Measurements from ENCODE around the gene FBF1.

Gene FBF1

DNA sequence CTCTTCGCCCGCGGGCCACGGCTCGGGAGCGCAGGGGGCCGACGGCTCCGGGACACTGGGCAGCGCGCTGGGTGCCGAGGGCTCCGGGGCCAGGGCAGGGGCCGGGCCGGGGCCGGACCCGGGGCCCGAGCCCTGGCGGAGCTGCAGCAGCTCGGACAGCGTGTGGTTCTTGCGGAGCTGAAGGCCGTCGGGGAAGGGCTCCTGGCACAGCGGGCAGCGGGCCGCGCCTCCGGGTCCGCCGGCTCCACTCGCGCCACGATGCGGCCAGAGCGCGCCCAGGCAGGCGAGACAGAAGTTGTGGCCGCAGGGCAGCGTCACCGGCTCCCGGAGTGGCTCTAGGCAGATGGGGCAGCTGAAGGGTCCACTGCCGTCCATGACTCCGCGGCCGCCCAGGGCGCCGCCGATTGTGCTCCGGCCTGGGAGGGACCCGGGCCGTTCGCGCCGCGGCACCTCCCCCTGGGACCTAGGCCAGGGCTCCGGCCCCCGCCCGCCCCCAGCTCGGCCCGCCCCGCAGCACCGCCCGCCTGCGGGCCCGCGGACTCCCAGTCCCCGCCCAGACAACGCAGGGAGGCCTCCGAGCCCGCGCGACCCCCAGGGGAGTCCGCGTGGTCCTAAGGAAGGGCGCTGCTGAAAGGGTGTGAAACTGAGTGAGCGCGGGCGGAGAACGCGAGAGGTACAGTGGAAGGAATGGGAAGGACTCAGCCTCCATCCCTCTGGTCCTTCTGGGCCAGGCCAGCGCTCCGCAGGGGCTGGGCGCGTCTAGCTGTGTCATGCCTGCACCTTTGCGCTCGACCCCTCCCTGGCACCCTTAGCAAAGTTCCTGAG lies 62.5 kb downstream of the FBF1 start, which contains the start of gene TRIM47:
Gene TRIM47, minus strand, starts transcription at position 408 of the 825 bp plus-strand sequence. Its CDS starts 33 bp downstream, at position 375.
- DNase-seq (ENCODE audit: extremely low spot score), result peak; percentile 42
- ChIA-PET POLR2A (interaction anchor here (1.0 to 4.4 kb wide), 5 partner anchors 15 to 98 kb away, joined by 3 to 26 read pairs (median 7); partner anchors contain the start of genes TRIM65 and WBP2), CTCF (interaction anchor here (0.7 to 1.5 kb wide), 6 partner anchors 11 to 134 kb away, joined by 3 to 7 read pairs (median 5); no protein-coding TSS in a partner anchor)
- peak; percentile 65; the same call in 1 of the 2 replicates for TF ChIP-seq LEF1 (IDR thresholded peaks at IDR 0.05; ENCODE audit: borderline replicate concordance)
- TF ChIP-seq L3MBTL2 (conservative IDR thresholded peaks at IDR 0.05), result no peak; the same call in 1 of the 2 replicates

DNA sequence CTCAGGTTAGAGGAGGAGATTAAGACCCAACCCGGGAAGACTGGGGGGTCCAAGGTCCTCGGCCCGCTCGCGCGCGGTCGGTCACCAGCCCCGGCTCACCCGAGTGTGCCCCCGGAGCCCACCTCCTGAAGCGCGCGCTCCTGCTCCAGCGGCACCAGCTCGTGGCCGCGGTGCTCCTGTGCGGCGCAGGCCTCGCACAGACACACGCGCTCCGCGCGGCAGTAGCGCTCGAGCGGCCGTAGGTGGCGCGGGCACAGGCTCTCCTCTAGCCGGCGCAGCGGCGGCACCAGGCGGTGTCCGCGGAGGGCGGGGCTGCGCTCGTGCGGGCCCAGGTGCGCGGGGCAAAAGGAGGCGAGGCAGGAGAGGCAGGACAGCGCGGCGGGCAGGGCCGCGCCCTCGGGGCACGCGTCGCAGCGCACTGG lies 63.1 kb downstream of the FBF1 start:
- ChIA-PET POLR2A (interaction anchor here (0.9 to 4.4 kb wide), 5 partner anchors 16 to 98 kb away, joined by 3 to 26 read pairs (median 4); partner anchors contain the start of genes TRIM65 and WBP2), CTCF (interaction anchor here (0.9 to 1.5 kb wide), 4 partner anchors 17 to 22 kb away, joined by 3 to 10 read pairs (median 6); no protein-coding TSS in a partner anchor)
- TF ChIP-seq NFRKB (IDR thresholded peaks at IDR 0.05) (no peak), LEF1 (IDR thresholded peaks at IDR 0.05; ENCODE audit: borderline replicate concordance) (no peak), SUZ12 (IDR thresholded peaks at IDR 0.05) (no peak), ARNT (IDR thresholded peaks at IDR 0.05) (0 out of 2 replicates have a peak, but pooled peaks have one; percentile 34), FOXA1 (IDR thresholded peaks at IDR 0.05) (no peak)
- TF ChIP-seq, protein P1, sequence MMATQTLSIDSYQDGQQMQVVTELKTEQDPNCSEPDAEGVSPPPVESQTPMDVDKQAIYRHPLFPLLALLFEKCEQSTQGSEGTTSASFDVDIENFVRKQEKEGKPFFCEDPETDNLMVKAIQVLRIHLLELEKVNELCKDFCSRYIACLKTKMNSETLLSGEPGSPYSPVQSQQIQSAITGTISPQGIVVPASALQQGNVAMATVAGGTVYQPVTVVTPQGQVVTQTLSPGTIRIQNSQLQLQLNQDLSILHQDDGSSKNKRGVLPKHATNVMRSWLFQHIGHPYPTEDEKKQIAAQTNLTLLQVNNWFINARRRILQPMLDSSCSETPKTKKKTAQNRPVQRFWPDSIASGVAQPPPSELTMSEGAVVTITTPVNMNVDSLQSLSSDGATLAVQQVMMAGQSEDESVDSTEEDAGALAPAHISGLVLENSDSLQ (IDR thresholded peaks at IDR 0.05), result no peak
- peak; percentile 85 for DNase-seq (ENCODE audit: extremely low spot score)

DNA sequence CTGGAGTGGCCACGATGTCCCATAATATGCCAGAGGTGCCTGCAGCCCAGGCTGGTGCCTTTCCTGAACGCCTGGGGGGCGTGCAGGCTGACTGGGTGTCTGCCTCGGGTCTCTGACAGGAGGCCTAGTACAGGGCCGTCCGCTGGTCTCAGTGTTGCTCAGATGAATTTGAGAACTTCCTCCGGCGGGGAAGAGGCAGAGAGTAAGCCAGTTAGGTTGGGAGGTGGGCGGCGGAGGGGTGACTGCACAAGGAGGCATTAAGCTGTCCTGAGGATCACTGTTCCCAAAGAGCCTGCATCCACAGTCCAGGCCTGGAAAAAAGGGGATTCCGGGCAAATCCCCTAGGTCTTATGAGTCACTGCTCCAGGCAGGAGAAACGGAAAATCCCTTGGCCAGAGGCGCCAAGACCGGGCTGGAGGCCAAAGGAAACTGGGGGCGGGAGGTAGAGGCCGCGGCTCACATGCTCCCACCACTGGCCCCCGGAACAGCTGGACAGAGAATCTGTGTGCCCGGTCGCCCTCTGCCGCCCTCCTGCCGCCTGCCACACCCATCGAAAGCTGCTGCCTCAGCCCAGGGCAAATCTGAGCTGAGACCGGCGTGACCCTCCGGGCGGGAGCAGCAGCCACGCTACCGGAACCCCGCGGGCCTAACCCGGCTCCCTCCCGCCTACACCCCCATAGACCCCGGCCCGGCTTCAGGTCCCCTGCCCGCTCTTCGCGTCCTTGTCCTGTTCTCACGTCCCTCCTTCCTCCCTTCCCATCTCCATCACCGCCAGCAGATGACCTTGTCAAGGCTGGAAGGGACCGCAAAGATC lies 63.7 kb downstream of the FBF1 start:
- ChIA-PET POLR2A (interaction anchor here (0.9 to 4.4 kb wide), 4 partner anchors 16 to 27 kb away, joined by 3 to 26 read pairs (median 6); partner anchors contain the start of genes TRIM65 and WBP2), CTCF (interaction anchor here (0.6 to 1.5 kb wide), 5 partner anchors 16 to 649 kb away, joined by 3 to 10 read pairs (median 4); no protein-coding TSS in a partner anchor)
- no peak for DNase-seq (ENCODE audit: extremely low spot score)
- no peak for TF ChIP-seq SUZ12 (IDR thresholded peaks at IDR 0.05)
- TF ChIP-seq NFRKB (IDR thresholded peaks at IDR 0.05), result no peak
- TF ChIP-seq FOXK2 (IDR thresholded peaks at IDR 0.05), result no peak
- TF ChIP-seq SP1 (IDR thresholded peaks at IDR 0.05), result no peak
- TF ChIP-seq L3MBTL2 (conservative IDR thresholded peaks at IDR 0.05), result no peak
- no peak for TF ChIP-seq LEF1 (IDR thresholded peaks at IDR 0.05; ENCODE audit: borderline replicate concordance)
- no peak for TF ChIP-seq ZNF384 (IDR thresholded peaks at IDR 0.05)
- TF ChIP-seq TARDBP (IDR thresholded peaks at IDR 0.05), result no peak
- TF ChIP-seq ARNT (IDR thresholded peaks at IDR 0.05), result no peak
- no peak for TF ChIP-seq FOXA1 (IDR thresholded peaks at IDR 0.05)

DNA sequence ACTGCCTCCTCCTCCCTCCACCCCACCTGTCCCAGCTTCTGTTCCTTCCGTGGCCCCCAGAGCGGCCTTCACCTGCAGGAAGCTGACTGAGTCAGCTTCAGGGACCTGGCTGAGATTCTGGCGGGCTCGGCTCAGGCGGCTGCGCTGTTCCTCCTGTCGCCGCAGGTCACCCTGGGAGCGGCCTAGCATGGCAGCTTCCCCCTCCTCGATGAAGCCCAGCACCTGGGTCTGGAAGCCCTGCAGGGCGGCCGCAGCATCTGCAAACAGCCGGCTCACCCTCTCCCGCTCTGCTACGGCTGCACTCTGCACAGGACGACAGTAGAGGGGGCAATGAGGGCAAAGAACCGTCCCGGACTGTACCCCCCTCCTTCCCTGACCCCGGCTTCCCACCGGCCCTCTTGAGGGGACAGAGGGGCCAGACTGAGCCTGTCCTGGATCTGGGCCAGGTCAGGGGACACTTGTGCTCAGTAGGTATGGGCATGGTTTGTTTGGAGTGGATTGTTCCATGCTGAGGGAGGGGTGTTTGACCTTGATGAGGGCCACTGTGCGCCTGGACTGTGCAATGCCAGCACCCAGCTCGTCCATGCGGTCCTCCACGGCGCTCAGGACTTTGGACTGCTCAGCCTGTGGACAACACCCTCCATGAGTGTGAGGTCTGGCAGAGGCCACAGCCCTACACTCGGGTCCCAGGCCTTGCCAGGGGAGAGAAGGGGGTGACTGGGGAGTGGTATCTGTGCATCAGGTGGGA lies 64.5 kb downstream of the FBF1 start:
- CTCF ChIA-PET, result interaction anchor here (1.0 to 1.7 kb wide), 2 partner anchors 15 to 204 kb away, joined by 3 to 6 read pairs; no protein-coding TSS in a partner anchor
- POLR2A ChIA-PET, result interaction anchor here (1.0 to 4.4 kb wide), 3 partner anchors 20 to 92 kb away, joined by 3 to 26 read pairs (median 8); partner anchors contain the start of genes TRIM65, UNK and WBP2
- no peak for TF ChIP-seq ARNT (IDR thresholded peaks at IDR 0.05)
- no peak for DNase-seq (ENCODE audit: extremely low spot score)

DNA sequence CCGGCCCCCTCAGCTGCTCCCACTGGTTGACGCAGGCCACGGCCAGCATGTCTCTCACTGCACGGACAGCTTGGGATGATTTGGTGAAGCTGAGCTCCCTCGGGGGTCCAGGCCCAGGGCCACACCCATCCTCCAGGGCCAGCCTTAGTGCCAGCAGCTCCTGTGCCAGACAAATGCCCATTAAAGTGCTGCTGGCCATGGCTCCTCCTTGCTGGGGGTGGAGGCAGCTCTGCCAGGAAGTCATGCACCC lies 65.0 kb downstream of the FBF1 start:
- DNase-seq (ENCODE audit: extremely low spot score), result no peak
- ChIA-PET POLR2A (interaction anchor here (1.0 to 4.4 kb wide), 3 partner anchors 20 to 91 kb away, joined by 3 to 26 read pairs (median 8); partner anchors contain the start of genes TRIM65, UNK and WBP2), CTCF (interaction anchor here (1.0 to 1.7 kb wide), 2 partner anchors 15 to 204 kb away, joined by 3 to 6 read pairs; no protein-coding TSS in a partner anchor)
- no peak for TF ChIP-seq CTBP1 (IDR thresholded peaks at IDR 0.05; ENCODE audit: borderline replicate concordance)
- no peak for TF ChIP-seq LEF1 (IDR thresholded peaks at IDR 0.05; ENCODE audit: borderline replicate concordance)
- no peak for TF ChIP-seq L3MBTL2 (conservative IDR thresholded peaks at IDR 0.05)
- no peak for TF ChIP-seq NFRKB (IDR thresholded peaks at IDR 0.05)
- no peak for TF ChIP-seq FOXK2 (IDR thresholded peaks at IDR 0.05)
- TF ChIP-seq BHLHE40 (IDR thresholded peaks at IDR 0.05; ENCODE audit: borderline replicate concordance), result no peak
- no peak for TF ChIP-seq TARDBP (IDR thresholded peaks at IDR 0.05)
- no peak for TF ChIP-seq HDGF (IDR thresholded peaks at IDR 0.05; ENCODE audit: borderline replicate concordance)
- no peak for TF ChIP-seq SUZ12 (IDR thresholded peaks at IDR 0.05)
- TF ChIP-seq, protein P1 (IDR thresholded peaks at IDR 0.05), result no peak
- TF ChIP-seq SP1 (IDR thresholded peaks at IDR 0.05), result no peak
- no peak for TF ChIP-seq ZNF384 (IDR thresholded peaks at IDR 0.05)
- TF ChIP-seq FOXA1 (IDR thresholded peaks at IDR 0.05), result no peak
- TF ChIP-seq ARNT (IDR thresholded peaks at IDR 0.05), result no peak
- no peak for TF ChIP-seq FOXM1 (IDR thresholded peaks at IDR 0.05; ENCODE audit: borderline replicate concordance)
- TF ChIP-seq ELF4 (IDR thresholded peaks at IDR 0.05), result no peak

All from HEK293T (cell line).